ENCODE data around the gene CCDC85C.
"Not testable (repeated sequence)": the region's sequence is repeated elsewhere in the genome, so short reads cannot be mapped to it uniquely, and the experiment has no call there.

The CCDC85C gene

DNA sequence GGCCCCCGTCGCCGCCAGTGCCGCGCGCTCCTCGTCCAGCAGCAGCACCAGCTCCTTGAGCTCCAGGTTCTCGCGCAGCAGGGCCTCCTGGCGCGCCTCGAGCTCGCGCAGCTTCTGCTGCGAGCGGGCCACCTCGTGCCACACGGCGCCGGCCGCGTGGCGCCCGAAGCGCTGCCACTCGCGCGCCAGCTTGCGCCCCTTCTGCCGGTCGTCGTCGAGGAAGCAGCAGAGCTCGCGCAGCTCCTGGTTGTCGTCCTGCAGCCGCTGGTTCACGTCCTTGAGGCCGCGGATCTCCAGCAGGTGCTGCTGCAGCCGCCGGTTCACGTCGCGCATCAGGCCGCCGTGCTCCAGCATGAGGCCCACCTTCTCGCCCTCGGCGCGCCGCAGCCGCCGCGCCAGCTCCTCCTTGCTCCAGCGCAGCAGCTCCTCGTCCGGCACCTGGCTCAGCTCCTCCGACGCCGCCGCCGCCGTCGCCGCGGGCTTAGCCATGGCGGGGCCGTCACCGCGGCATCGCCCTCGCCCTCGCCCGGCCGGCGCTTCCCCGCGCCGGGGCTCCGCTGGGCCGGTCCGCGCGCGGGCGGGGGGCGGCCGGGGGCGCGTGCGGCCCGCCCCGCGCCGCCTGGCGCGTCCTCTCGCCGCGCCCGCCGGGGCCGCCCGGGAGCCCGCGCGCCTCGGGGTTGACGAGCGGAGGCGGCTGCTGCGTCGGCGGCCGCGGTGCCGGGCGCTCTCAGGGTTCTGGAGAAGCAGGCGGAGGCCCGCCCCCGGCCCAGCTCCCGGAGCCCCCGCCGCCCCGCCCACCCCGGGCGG is at the start of gene CCDC85C:
TSS of gene CCDC85C (minus strand) at position 737 of the 807 bp plus-strand sequence. CDS start at position 489, 248 bp downstream.
- peak; percentile 33 to 72 for DNase-seq

- no peak for DNase-seq
Measured at GRCh38 chr14:99651953-99652746, 48.1 kb upstream of the CCDC85C start.

DNA sequence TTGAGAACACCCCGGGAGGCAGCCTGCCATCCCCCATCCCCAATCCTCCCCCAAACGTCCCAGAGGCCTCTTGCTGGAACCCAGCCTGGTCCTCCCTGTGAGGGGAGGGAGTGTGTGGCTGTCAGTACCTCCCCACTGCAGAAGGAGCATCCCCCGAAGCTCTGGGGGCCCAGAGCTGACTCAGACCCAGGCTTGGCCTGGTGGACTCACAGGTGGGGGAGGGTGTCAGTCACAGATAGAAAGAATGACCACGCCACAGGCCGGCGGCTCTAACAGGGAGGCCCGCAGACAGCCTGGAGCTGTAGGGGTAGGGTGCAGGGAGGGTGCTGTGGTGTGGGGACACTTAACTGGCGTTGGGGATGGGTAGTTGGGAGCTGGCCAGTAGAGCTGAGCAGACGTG is 46.2 kb upstream of the CCDC85C start:
- DNase-seq = no peak

DNA sequence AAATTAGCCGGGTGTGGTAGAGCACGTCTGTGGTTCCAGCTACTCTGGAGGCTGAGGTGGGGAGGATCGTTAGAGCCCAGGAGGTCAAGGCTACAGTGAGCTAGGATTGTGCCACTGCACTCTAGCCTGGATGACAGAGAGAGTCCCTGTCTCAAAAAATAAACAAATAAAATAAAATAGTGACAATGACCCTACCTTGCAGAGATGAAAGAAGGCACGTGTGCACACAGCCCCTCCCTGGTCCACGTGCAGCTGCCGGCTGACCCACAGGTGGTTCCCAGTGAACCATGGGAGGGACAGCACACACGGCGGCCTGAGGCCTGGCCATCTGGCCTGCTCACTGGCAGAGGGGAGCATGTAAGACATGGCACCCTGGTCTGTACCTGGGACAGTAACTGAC is 45.6 kb upstream of the CCDC85C start:
- DNase-seq = no peak

DNA sequence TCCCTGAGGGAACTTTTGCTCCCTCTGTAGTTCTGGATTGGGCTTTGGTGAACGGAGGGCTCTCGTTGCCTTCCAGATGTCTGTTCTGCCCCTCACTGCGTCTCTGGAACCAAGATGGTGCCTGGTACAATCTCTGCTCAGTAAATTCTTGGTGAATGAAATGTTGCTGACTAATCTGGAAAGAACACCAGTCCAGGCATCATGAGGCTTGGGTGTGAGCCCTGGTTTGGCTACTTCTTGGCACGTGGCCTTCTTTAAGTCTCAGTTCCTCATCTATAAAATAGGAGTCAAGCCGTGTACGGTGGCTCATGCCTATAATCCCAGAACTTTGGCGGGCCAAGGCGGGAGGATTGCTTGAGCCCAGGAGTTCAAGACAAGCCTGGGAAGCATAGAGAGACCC is 45.2 kb upstream of the CCDC85C start:
- DNase-seq = no peak

- no peak for DNase-seq
Measured at GRCh38 chr14:99648027-99648784, 44.2 kb upstream of the CCDC85C start.

DNA sequence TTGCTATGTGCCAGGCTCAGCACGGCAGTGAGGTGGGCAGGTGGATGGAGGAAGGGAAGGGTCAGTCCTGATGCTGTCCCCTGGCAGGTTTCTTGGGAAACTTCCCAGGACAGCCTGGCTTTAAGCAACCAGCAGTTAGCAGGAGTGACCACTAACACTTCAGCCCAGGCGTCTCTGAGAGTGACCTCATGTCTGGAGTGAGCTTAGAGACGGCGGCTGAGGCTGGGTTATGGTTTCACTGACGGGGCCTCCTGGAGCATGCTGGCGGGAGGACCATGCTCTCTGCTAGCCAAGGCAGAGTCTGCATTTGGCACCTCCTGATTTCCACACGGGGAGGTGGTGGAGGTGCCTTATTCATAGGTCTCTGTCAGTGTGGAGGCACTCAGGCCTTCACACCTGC is 43.4 kb upstream of the CCDC85C start:
- DNase-seq = no peak

- no peak for DNase-seq
Measured at GRCh38 chr14:99645545-99646505, 41.8 kb upstream of the CCDC85C start.

DNA sequence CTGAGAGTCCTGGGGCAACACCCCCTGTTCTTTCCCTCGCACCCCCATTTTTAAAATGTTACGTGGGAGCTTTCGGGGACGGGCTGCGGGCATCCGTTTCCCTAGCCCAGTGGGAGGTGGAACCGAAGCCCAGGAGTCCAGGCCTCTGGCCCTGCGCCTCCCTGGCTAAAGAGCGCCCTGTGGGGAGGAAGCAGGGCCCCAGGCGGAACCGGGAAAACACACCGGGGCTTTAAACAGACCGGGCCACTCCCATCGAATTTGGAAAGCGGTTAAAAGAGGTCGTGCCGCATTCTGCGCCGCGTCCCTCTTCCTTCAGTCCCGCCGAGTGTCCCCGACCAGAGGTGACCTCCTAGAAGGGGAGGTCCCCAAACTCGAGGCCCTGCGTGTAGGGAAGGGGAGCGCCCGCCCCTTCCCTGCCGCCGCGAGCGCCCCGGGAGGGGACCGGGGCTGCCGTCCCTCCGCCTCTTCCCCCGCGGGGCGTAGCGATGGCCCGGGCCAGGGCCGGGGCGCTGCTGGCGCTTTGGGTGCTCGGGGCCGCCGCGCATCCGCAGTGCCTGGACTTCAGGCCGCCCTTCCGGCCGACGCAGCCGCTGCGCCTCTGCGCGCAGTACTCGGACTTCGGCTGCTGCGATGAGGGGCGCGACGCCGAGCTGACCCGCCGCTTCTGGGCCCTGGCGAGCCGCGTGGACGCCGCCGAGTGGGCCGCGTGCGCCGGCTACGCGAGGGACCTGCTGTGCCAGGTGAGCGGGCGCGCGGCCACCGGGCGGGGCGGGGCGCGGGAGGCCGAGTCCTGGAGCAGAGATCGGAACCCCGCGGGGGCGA is 40.9 kb upstream of the CCDC85C start, which contains the start of gene HHIPL1:
TSS of gene HHIPL1 (plus strand) at position 407 of the 822 bp plus-strand sequence. CDS start at position 486, 79 bp downstream.
- DNase-seq = no peak

GRCh38 chr14:99644035-99644587 is 40.1 kb upstream of the CCDC85C start:
- no peak for DNase-seq

DNA sequence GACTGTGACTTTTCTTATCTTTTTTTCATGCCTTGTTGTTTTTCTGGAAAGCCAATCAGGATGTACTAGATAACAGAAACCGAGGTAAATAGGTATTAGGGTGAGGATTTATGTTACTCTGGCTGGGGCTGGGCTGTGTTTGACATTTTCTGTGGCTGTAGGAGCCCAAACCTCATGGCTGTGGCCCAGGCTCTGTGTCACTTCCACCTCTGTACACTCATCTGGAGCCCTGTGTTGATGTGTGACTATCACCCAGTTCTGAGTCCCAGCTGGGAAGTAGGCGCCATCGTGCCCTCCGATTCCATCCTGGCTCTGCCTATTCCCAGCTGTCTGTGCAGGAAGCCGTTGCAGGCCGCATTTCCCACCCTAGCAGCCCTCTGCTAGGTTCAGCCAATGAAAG is 39.3 kb upstream of the CCDC85C start:
- no peak for DNase-seq

- DNase-seq = not testable (repeated sequence)
Measured at GRCh38 chr14:99642771-99643170, 38.8 kb upstream of the CCDC85C start.

GRCh38 chr14:99637624-99638023 is 33.6 kb upstream of the CCDC85C start:
- no peak for DNase-seq

- no peak for DNase-seq
Measured at GRCh38 chr14:99636487-99636886, 32.5 kb upstream of the CCDC85C start.

GRCh38 chr14:99635116-99635515 is 31.1 kb upstream of the CCDC85C start:
- no peak for DNase-seq

GRCh38 chr14:99634443-99634842 is 30.4 kb upstream of the CCDC85C start:
- DNase-seq = no peak

GRCh38 chr14:99633918-99634317 is 29.9 kb upstream of the CCDC85C start:
- no peak for DNase-seq

- DNase-seq = no peak
Measured at GRCh38 chr14:99633141-99633540, 29.1 kb upstream of the CCDC85C start.

- DNase-seq = no peak
Measured at GRCh38 chr14:99632410-99633035, 28.5 kb upstream of the CCDC85C start.

GRCh38 chr14:99630202-99630601 is 26.2 kb upstream of the CCDC85C start:
- no peak for DNase-seq
